HepG2 (cell line): ENCODE measurements around the gene MYH9. TPM values are rescaled to one million over a fixed set of nuclear protein-coding genes. Genes with fewer than 3 reads are reported as not detected.

Source experiments
- ATAC-seq: fragments of 200-7000 bp; cut with Tn5 transposase; 3 replicates; pipeline ENCODE4 v1.9.1; 2020; ENCODE audit warnings: mild to moderate bottlenecking, moderate library complexity
- BruUV-seq: library from RNA; stranded (reverse); fragments of 400-500 nt; replicated peaks from 2 replicates; lab custom pipeline; 2021; lab: Mats Ljungman, UMichigan
- CTCF ChIA-PET: fragments of 300-600 bp; formaldehyde crosslinking; extraction: SDS; loops from one replicate; lab custom pipeline; 2021; ENCODE audit warnings: low total read pairs, inconsistent platforms, low intra/inter-chr PET ratio; lab: Yijun Ruan, JAX
- POLR2A ChIA-PET: fragments of 350-600 bp; sonication (Branson Sonifier 250); formaldehyde crosslinking; loops from one replicate; lab custom pipeline; 2020; ENCODE audit warnings: antibody characterized with exemption, inconsistent platforms; lab: Yijun Ruan, JAX
- DNase-seq: peaks from one replicate; pipeline ENCODE4 v3.0.0-alpha.2; 2015; ENCODE audit warnings: low spot score
- FAIRE-seq: peaks from 3 replicates; lab custom pipeline; 2011; peaks lifted over from hg19 to GRCh38; lab: Jason Lieb, UNC
- H2AFZ ChIP-seq: one replicate; pipeline ENCODE4 v1.6.1; 2011; ENCODE audit warnings: low read length, inconsistent platforms
- H3K27ac ChIP-seq: fragments of 300-600 bp; 3 replicates; pipeline ENCODE4 v1.8.0; 2011; ENCODE audit warnings: mixed run types, mild to moderate bottlenecking, mixed read lengths, low read length, inconsistent platforms; ENCODE audit not compliant: insufficient read depth; ENCODE audit errors: extremely low read length
- H3K27me3 ChIP-seq, 2 experiments: fragments of 200-600 bp in 1 of 2; 2 replicates in 1 of 2; 3 replicates in 1 of 2; pipeline versions ENCODE4 v1.6.0 to v1.8.0; 2011; ENCODE audit warnings: low read length in 2 of 2, mild to moderate bottlenecking in 2 of 2, moderate library complexity in 2 of 2, inconsistent platforms in 1 of 2; ENCODE audit not compliant: insufficient read depth in 2 of 2, control insufficient read depth in 1 of 2
- H3K36me3 ChIP-seq, 2 experiments: fragments of 200-600 bp in 1 of 2; replicated peaks in 1 of 2; 2 replicates in 1 of 2; 3 replicates in 1 of 2; pipeline versions ENCODE4 v1.5.1 to v1.8.0; 2011; ENCODE audit warnings: low read length in 2 of 2, inconsistent platforms in 1 of 2; ENCODE audit not compliant: insufficient read depth in 2 of 2, control insufficient read depth in 1 of 2
- H3K4me1 ChIP-seq: 2 replicates; pipeline ENCODE4 v1.5.1; 2012; ENCODE audit warnings: low read length, inconsistent platforms; ENCODE audit not compliant: insufficient read depth
- H3K4me2 ChIP-seq: 2 replicates; pipeline ENCODE4 v1.6.0; 2011; ENCODE audit warnings: low read depth, low read length, inconsistent platforms
- H3K4me3 ChIP-seq, 3 experiments: fragments of 200-600 bp in 1 of 3; sonication (generic), shearing (Covaris generic) in 1 of 3; replicated peaks in 1 of 3; 2 replicates each; pipeline ENCODE4 v1.5.1; 2011 to 2016; ENCODE audit warnings: low read length in 3 of 3, inconsistent platforms in 2 of 3, low read depth in 2 of 3, mild to moderate bottlenecking in 2 of 3, control low read depth in 1 of 3, mixed read lengths in 1 of 3; ENCODE audit not compliant: insufficient read depth in 1 of 3
- H3K79me2 ChIP-seq: one replicate; pipeline ENCODE4 v1.6.1; 2011; ENCODE audit warnings: low read length, inconsistent platforms; ENCODE audit not compliant: insufficient read depth
- H3K9ac ChIP-seq: 2 replicates; pipeline ENCODE4 v1.6.0; 2011; ENCODE audit warnings: mild to moderate bottlenecking, low read depth, low read length, inconsistent platforms; ENCODE audit not compliant: insufficient read depth
- H3K9me3 ChIP-seq: 2 replicates; pipeline ENCODE4 v1.5.1; 2012; ENCODE audit warnings: mild to moderate bottlenecking, low read length
- H4K20me1 ChIP-seq: 2 replicates; pipeline ENCODE4 v1.6.0; 2011; ENCODE audit warnings: inconsistent platforms, mild to moderate bottlenecking, low read length, moderate library complexity; ENCODE audit not compliant: insufficient read depth
- ADNP ChIP-seq: sonication (generic); formaldehyde crosslinking; IDR thresholded peaks from 2 replicates; pipeline ENCODE4 v1.4.0; 2020; ENCODE audit warnings: missing genetic modification reagents
- CENPX ChIP-seq: sonication (generic); formaldehyde crosslinking; IDR thresholded peaks from 2 replicates; pipeline ENCODE4 v1.9.0; 2021; ENCODE audit warnings: mild to moderate bottlenecking, missing genetic modification reagents, moderate library complexity
- HINFP ChIP-seq: sonication (generic); formaldehyde crosslinking; IDR thresholded peaks from 2 replicates; pipeline ENCODE4 v1.4.0; 2020; ENCODE audit warnings: low read depth, mild to moderate bottlenecking, missing genetic modification reagents
- IRF2 ChIP-seq: IDR thresholded peaks from 2 replicates; pipeline ENCODE4 v1.6.1; 2018; ENCODE audit warnings: missing genetic modification reagents, missing compliant biosample characterization
- NFRKB ChIP-seq: fragments of 450-650 bp; IDR thresholded peaks from 2 replicates; pipeline ENCODE4 v1.6.1; 2017
- PRDM15 ChIP-seq: sonication (generic); formaldehyde crosslinking; IDR thresholded peaks from 2 replicates; pipeline ENCODE4 v1.4.0; 2020; ENCODE audit warnings: missing genetic modification reagents
- PRPF4 ChIP-seq: fragments of 200-400 bp; formaldehyde crosslinking; IDR thresholded peaks from 2 replicates; pipeline ENCODE4 v1.6.1; 2016; ENCODE audit warnings: low read length, low read depth; ENCODE audit not compliant: poor library complexity, severe bottlenecking
- TAF1 ChIP-seq: sonication (generic); formaldehyde crosslinking; IDR thresholded peaks from 2 replicates; pipeline ENCODE4 v1.4.0; 2020; ENCODE audit warnings: missing genetic modification reagents
- TRIM22 ChIP-seq: fragments of 450-650 bp; IDR thresholded peaks from 2 replicates; pipeline ENCODE4 v1.6.1; 2017
- ZBTB44 ChIP-seq: sonication (generic); formaldehyde crosslinking; IDR thresholded peaks from 2 replicates; pipeline ENCODE4 v1.4.0; 2020; ENCODE audit warnings: missing genetic modification reagents
- ZFP91 ChIP-seq: sonication (generic); formaldehyde crosslinking; IDR thresholded peaks from 2 replicates; pipeline ENCODE4 v1.9.0; 2022; ENCODE audit warnings: missing genetic modification reagents, mild to moderate bottlenecking, borderline replicate concordance
- ZNF160 ChIP-seq: sonication (generic); formaldehyde crosslinking; IDR thresholded peaks from 2 replicates; pipeline ENCODE4 v1.8.0; 2022; ENCODE audit warnings: mild to moderate bottlenecking, inconsistent platforms, missing genetic modification reagents
- ZNF563 ChIP-seq: sonication (generic); formaldehyde crosslinking; IDR thresholded peaks from 2 replicates; pipeline ENCODE4 v1.8.0; 2022; ENCODE audit warnings: mild to moderate bottlenecking, moderate library complexity, missing genetic modification reagents
- WGBS: methylation state at CpG from one replicate; pipeline ENCODE4 v1.1.6; 2017; ENCODE audit warnings: low lambda C conversion rate; 5-methylcytosine and 5-hydroxymethylcytosine counted together
- in situ Hi-C: cut with HindIII; loops from 2 replicates; pipeline ENCODE4 v1.10.0; 2017; ENCODE audit warnings: low pct_unique_long_range_greater_than_20kb; ENCODE audit not compliant: extremely low pct_ligation_motif_present
- intact Hi-C: fragments of 100-400 bp; cut with micrococcal nuclease; formaldehyde crosslinking; loops from one replicate; pipeline ENCODE4 v1.10.0; 2022; ENCODE audit not compliant: unreplicated experiment
- polyA plus RNA-seq, 8 experiments: library from polyadenylated mRNA; depleted of rRNA in 3 of 8; stranded (reverse) in 7 of 8; unstranded in 1 of 8; fragments of >200 nt; fragmentation: Illumina TruSeq in 4 of 8; extraction: Trizol in 4 of 8; gene quantifications; 2 replicates each; pipeline versions ENCODE4 v1.2.1 to v1.2.3, GENCODE V29; 2011 to 2016; ENCODE audit warnings: low read depth in 4 of 8, missing spikeins in 1 of 8, mixed read lengths in 1 of 8; ENCODE audit not compliant: insufficient read depth in 1 of 8
- total RNA-seq, 5 experiments: library from RNA; depleted of rRNA; stranded (reverse); fragments of >200 nt; fragmentation: Illumina TruSeq; extraction: Trizol; gene quantifications; 2 replicates each; pipeline ENCODE4 v1.2.3, GENCODE V29; 2016; ENCODE audit warnings: low read depth in 1 of 5

The MYH9 gene
- total and polyA plus RNA-seq, 2 of the 13 experiments (the other 11 are each of a cell fraction or from before 2014, with no cell fraction given), result 50.7 to 98.5 TPM

GRCh38 chr22:36432592-36433317 lies 45.0 kb upstream of the MYH9 start:
- peak; percentile 21 for FAIRE-seq
- H3K27ac ChIP-seq, result peak overlapping the region; percentile 89
- H3K4me2 ChIP-seq, result peak overlapping the region; percentile 83
- TF ChIP-seq ADNP (CRISPR knock-in tag) (0 out of 2 replicates have a peak, but pooled peaks have one; percentile 11), ZBTB44 (CRISPR knock-in tag) (no peak), ZNF160 (CRISPR knock-in tag) (0 out of 2 replicates have a peak, but pooled peaks have one; percentile 11), ZFP91 (CRISPR knock-in tag) (peak; percentile 6; the same call in 1 of the 2 replicates), PRDM15 (CRISPR knock-in tag) (0 out of 2 replicates have a peak, but pooled peaks have one; percentile 29), HINFP (0 out of 2 replicates have a peak, but pooled peaks have one; percentile 6), TAF1 (CRISPR knock-in tag) (no peak), IRF2 (no peak), CENPX (CRISPR knock-in tag) (no peak), NFRKB (no peak), ZNF563 (CRISPR knock-in tag) (0 out of 2 replicates have a peak, but pooled peaks have one; percentile 28), TRIM22 (no peak), PRPF4 (no peak)
- TF ChIP-seq, all 625 proteins: peak for 6
- peaks cover 67% of the 10 kb centered on the region for H3K4me1 ChIP-seq
- ChIA-PET CTCF (no interaction called here), POLR2A (interaction anchor here (0.9 to 4.4 kb wide), 14 partner anchors 8 to 89 kb away, joined by 3 to 151 read pairs (median 5); partner anchors contain the start of genes MYH9 and TXN2)
- H3K36me3 ChIP-seq, result no peaks in the 10 kb centered on the region
- no peaks in the 10 kb centered on the region for H4K20me1 ChIP-seq
- 33% methylated on average over 15 of the region's 15 CpGs for WGBS
- no peak overlapping the region for H2AFZ ChIP-seq
- H3K9me3 ChIP-seq, result no peaks in the 10 kb centered on the region
- BruUV-seq, result TSS peak; percentile 56
- in situ Hi-C loops, result no loop called here
- peak; percentile 23 for DNase-seq
- peak overlapping the region; percentile 11 to 66 (median 52); a peak in 5 of 6 replicates for H3K4me3 ChIP-seq
- H3K79me2 ChIP-seq, result no peaks in the 10 kb centered on the region
- peak overlapping the region; percentile 39 for H3K9ac ChIP-seq
- intact Hi-C loops, result loop anchor here (1.0 kb wide), 1 partner anchor 13 kb away; no protein-coding TSS in a partner anchor
- H3K27me3 ChIP-seq, result no peaks in the 10 kb centered on the region
- ATAC-seq, result peak; percentile 31
